Fibroblast of villous mesenchyme (primary cell): ENCODE results near the gene CAD. TPM values are rescaled to one million over a fixed set of nuclear protein-coding genes. Genes with fewer than 3 reads are reported as not detected.

Experiments used
- DNase-seq: peaks from one replicate; pipeline ENCODE4 v3.0.0-alpha.2; 2010; ENCODE audit warnings: low read depth
- H3K4me3 ChIP-seq: 2 replicates; pipeline ENCODE4 v1.5.1; 2011; ENCODE audit warnings: low read depth, mild to moderate bottlenecking, low read length
- total RNA-seq: library from RNA; depleted of rRNA; stranded (reverse); fragments of >200 nt; gene quantifications from 2 replicates; pipeline ENCODE4 v1.2.3, GENCODE V29; 2012
- TF ChIP-seq, protein P1 (sequence below): IDR thresholded peaks from 2 replicates; pipeline ENCODE4 v1.5.1; 2012; ENCODE audit warnings: low read depth, mild to moderate bottlenecking, low read length; ENCODE audit not compliant: insufficient read depth

The CAD gene
- total RNA-seq, 1 donor: 32.4 TPM

DNA sequence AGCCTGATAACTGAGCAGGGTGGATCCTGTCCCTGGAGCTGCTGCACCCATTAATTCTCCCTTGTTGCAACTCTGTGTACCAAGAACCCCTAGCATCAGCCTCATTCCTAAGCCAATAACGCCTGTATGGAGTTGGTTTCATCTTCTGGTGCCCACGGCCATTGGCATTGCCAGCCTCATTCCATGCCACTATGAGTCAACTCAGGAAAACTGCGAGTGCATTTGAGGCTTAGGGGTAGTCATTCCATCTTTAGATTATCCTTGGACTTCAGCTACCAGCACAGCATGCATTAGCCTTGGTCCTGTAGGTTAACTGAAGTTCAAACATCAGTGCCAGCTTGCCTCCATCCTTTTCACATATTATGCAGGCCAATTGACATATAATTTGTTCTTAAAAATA lies 63.7 kb downstream of the CAD start:
- DNase-seq: no peak

GRCh38 chr2:27281442-27281841 lies 64.3 kb downstream of the CAD start:
- no peak overlapping the region for H3K4me3 ChIP-seq
- no peak for DNase-seq
- TF ChIP-seq, protein P1, sequence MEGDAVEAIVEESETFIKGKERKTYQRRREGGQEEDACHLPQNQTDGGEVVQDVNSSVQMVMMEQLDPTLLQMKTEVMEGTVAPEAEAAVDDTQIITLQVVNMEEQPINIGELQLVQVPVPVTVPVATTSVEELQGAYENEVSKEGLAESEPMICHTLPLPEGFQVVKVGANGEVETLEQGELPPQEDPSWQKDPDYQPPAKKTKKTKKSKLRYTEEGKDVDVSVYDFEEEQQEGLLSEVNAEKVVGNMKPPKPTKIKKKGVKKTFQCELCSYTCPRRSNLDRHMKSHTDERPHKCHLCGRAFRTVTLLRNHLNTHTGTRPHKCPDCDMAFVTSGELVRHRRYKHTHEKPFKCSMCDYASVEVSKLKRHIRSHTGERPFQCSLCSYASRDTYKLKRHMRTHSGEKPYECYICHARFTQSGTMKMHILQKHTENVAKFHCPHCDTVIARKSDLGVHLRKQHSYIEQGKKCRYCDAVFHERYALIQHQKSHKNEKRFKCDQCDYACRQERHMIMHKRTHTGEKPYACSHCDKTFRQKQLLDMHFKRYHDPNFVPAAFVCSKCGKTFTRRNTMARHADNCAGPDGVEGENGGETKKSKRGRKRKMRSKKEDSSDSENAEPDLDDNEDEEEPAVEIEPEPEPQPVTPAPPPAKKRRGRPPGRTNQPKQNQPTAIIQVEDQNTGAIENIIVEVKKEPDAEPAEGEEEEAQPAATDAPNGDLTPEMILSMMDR: no peak

More for the DNA sequence above, 63.7 kb downstream of the CAD start:
- no peak overlapping the region for H3K4me3 ChIP-seq
- TF ChIP-seq, protein P1: no peak

- DNase-seq: peak; percentile 26
Measured at GRCh38 chr2:27281855-27282559, 64.8 kb downstream of the CAD start, which contains the start of gene TRIM54. Gene TRIM54, plus strand, starts transcription at chr2:27282429. Its CDS starts 303 bp downstream, at chr2:27282732.

GRCh38 chr2:27282892-27283291 lies 65.7 kb downstream of the CAD start:
- no peak for DNase-seq
- TF ChIP-seq, protein P1: no peak
- no peak overlapping the region for H3K4me3 ChIP-seq

More at GRCh38 chr2:27281855-27282559, 64.8 kb downstream of the CAD start, which contains the start of gene TRIM54:
- H3K4me3 ChIP-seq: no peak within 1 kb of the TSS
- TF ChIP-seq, protein P1: no peak

DNA sequence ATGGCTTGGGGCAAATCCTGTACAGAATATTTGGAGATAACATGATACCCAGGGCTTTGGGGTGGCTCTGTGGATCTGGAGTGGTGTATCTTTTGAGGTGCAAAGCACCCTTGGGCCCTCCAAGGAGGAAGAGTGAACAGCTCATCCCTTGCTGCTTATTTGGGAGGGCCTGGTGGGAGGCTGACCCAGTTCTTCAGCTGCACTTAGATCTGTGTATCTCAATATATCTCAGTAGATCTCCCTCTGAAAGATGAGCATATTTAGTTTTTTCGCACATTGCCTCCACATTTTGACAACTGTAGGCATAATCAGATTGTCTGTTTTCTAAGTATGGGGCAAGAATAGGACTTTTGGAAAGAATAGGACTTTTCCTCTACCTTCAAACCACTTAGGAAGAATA lies 67.8 kb downstream of the CAD start:
- no peak overlapping the region for H3K4me3 ChIP-seq
- no peak for DNase-seq
- TF ChIP-seq, protein P1: no peak

DNA sequence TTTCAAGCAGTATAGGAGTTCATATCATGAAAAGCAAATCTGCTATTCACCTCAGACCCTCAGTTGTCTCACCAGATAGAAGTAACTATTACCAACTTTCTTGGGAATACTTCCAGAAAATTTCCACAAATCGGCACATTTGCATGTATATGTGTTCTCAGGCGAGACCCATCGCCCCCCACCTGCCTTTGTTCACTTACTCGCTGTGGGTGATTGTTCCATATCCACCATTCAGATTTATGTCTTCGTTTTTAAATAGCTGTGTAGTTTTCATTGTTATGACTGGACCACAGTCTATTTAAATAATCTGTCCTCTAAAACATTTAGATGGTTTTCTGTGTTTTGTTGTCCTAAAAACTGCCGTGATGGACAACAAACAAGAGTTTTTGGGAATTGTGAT lies 68.3 kb downstream of the CAD start:
- DNase-seq: no peak
- H3K4me3 ChIP-seq: no peak overlapping the region
- TF ChIP-seq, protein P1: no peak
